Endothelial cell of umbilical vein (primary cell): Measurements from ENCODE around the gene AP1G2.
"Not testable (repeated sequence)": the region's sequence is repeated elsewhere in the genome, so short reads cannot be mapped to it uniquely, and the experiment has no call there.

Experiments
- EZH2 ChIP-seq: IDR thresholded peaks from 2 replicates; pipeline ENCODE4 v1.6.1; 2012; ENCODE audit warnings: borderline replicate concordance, low read depth, mild to moderate bottlenecking, moderate library complexity, low read length, inconsistent platforms; ENCODE audit not compliant: severe bottlenecking
- FOS ChIP-seq: IDR thresholded peaks from 2 replicates; pipeline ENCODE4 v1.6.1; 2011; ENCODE audit warnings: mild to moderate bottlenecking, low read length, moderate library complexity, borderline replicate concordance; ENCODE audit not compliant: insufficient read depth
- JUN ChIP-seq: IDR thresholded peaks from 2 replicates; pipeline ENCODE4 v1.6.1; 2011; ENCODE audit warnings: borderline replicate concordance, low read depth; ENCODE audit not compliant: insufficient read length, insufficient read depth
- MYC ChIP-seq: IDR thresholded peaks from one replicate; pipeline ENCODE4 v1.6.1; 2011; ENCODE audit warnings: mild to moderate bottlenecking, low read depth, low read length
- POLR2A ChIP-seq: IDR thresholded peaks from 2 replicates; pipeline ENCODE4 v1.6.1; 2012; ENCODE audit warnings: low read depth, mild to moderate bottlenecking, control low read depth, low read length
- POLR2AphosphoS5 ChIP-seq: IDR thresholded peaks from 2 replicates; pipeline ENCODE4 v1.6.1; 2012; ENCODE audit warnings: low read depth, mild to moderate bottlenecking, control low read depth, low read length, moderate library complexity; ENCODE audit not compliant: insufficient read depth
- TF ChIP-seq, protein P1 (sequence below), 2 donors: IDR thresholded peaks; 1 replicate in 1 of 2; 2 replicates in 1 of 2; pipeline ENCODE4 v1.5.1; 2011; ENCODE audit warnings: low read length in 2 of 2, mild to moderate bottlenecking in 2 of 2, moderate library complexity in 2 of 2, control low read depth in 1 of 2, inconsistent platforms in 1 of 2, low read depth in 1 of 2; ENCODE audit not compliant: insufficient read depth in 1 of 2; ENCODE audit errors: extremely low read depth in 1 of 2
- TF ChIP-seq, protein P2 (sequence below): IDR thresholded peaks from 2 replicates; pipeline ENCODE4 v1.6.1; 2011; ENCODE audit not compliant: insufficient read depth, insufficient read length

DNA sequence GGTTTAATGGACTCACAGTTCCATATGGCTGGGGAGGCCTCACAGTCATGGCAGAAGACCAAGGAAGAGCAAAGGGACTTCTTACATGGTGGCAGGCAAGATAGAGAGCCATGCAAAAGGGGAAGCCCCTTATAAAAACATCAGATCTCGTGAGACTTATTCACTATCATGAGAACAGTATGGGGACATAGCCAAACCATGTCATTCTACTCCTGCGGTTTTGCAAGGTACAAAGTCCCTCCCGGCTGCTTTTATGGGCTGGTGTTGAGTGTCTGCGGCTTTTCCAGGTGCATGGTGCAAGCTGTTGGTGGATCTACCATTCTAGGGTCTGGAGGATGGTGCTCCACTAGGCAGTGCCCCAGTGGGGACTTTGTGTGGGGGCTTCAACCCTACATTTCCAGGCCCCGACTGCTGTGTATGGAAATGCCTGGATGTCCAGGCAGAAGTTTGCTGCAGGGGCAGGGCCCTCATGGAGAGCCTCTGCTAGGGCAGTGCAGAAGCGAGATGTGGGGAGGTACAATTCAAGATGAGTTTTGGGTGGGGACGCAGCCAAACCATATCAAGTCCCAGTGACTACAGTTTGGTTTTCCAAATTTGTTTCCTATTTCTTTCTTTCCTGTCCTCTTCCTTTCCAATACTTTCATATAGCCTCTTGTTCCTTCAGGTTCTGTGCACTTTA is 42.0 kb upstream of the AP1G2 start:
- TF ChIP-seq, protein P1, sequence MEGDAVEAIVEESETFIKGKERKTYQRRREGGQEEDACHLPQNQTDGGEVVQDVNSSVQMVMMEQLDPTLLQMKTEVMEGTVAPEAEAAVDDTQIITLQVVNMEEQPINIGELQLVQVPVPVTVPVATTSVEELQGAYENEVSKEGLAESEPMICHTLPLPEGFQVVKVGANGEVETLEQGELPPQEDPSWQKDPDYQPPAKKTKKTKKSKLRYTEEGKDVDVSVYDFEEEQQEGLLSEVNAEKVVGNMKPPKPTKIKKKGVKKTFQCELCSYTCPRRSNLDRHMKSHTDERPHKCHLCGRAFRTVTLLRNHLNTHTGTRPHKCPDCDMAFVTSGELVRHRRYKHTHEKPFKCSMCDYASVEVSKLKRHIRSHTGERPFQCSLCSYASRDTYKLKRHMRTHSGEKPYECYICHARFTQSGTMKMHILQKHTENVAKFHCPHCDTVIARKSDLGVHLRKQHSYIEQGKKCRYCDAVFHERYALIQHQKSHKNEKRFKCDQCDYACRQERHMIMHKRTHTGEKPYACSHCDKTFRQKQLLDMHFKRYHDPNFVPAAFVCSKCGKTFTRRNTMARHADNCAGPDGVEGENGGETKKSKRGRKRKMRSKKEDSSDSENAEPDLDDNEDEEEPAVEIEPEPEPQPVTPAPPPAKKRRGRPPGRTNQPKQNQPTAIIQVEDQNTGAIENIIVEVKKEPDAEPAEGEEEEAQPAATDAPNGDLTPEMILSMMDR (IDR thresholded peaks at IDR 0.05; ENCODE audit: extremely low read depth in 1 of 2, insufficient read depth in 1 of 2, low read depth in 1 of 2, low read length in 2 of 2), result not testable (repeated sequence)
- not testable (repeated sequence) for TF ChIP-seq EZH2, POLR2A, POLR2AphosphoS5, MYC, FOS, JUN
- TF ChIP-seq, protein P2, sequence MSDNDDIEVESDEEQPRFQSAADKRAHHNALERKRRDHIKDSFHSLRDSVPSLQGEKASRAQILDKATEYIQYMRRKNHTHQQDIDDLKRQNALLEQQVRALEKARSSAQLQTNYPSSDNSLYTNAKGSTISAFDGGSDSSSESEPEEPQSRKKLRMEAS, result not testable (repeated sequence)
